Loucy (cell line): ENCODE measurements around the gene OR8H1.

Experiments
- H2AFZ ChIP-seq: fragments of 200-600 bp; sonication (generic); 2 replicates; pipeline ENCODE4 v1.6.0; 2016; ENCODE audit warnings: antibody characterized with exemption, mild to moderate bottlenecking, low read length, moderate library complexity
- H3F3A ChIP-seq: fragments of 200-600 bp; 2 replicates; pipeline ENCODE4 v1.6.0; 2016; ENCODE audit warnings: antibody characterized with exemption, low read depth, mild to moderate bottlenecking
- H3K27me3 ChIP-seq: fragments of 200-600 bp; sonication (generic); 2 replicates; pipeline ENCODE4 v1.6.1; 2014; ENCODE audit warnings: low read length, mild to moderate bottlenecking; ENCODE audit not compliant: insufficient read depth, poor library complexity, severe bottlenecking
- H3K36me3 ChIP-seq: fragments of 200-600 bp; sonication (generic); 2 replicates; pipeline ENCODE4 v1.6.1; 2016; ENCODE audit warnings: low read length; ENCODE audit not compliant: insufficient read depth
- H3K4me1 ChIP-seq: fragments of 200-600 bp; sonication (generic); 2 replicates; pipeline ENCODE4 v1.5.1; 2014; ENCODE audit warnings: low read length, mild to moderate bottlenecking; ENCODE audit not compliant: insufficient read depth, poor library complexity, severe bottlenecking
- H3K4me2 ChIP-seq: fragments of 200-600 bp; sonication (generic); 2 replicates; pipeline ENCODE4 v1.6.0; 2014; ENCODE audit warnings: antibody characterized with exemption, low read length, low read depth, mild to moderate bottlenecking; ENCODE audit not compliant: poor library complexity, severe bottlenecking
- H3K4me3 ChIP-seq: fragments of 200-600 bp; sonication (generic); 2 replicates; pipeline ENCODE4 v1.5.1; 2014; ENCODE audit warnings: low read length, mild to moderate bottlenecking, mixed read lengths; ENCODE audit not compliant: poor library complexity, severe bottlenecking
- H3K79me2 ChIP-seq: fragments of 200-600 bp; sonication (generic); 2 replicates; pipeline ENCODE4 v1.6.1; 2014; ENCODE audit warnings: low read length; ENCODE audit not compliant: insufficient read depth
- H3K9ac ChIP-seq: fragments of 200-600 bp; sonication (generic); 2 replicates; pipeline ENCODE4 v1.6.0; 2014; ENCODE audit warnings: mild to moderate bottlenecking, low read depth, low read length, moderate library complexity; ENCODE audit not compliant: poor library complexity, severe bottlenecking
- H3K9me2 ChIP-seq: fragments of 200-600 bp; sonication (generic); replicated peaks from 2 replicates; pipeline ENCODE4 v1.6.1; 2016; ENCODE audit warnings: low read depth, low read length, mixed read lengths
- H3K9me3 ChIP-seq: fragments of 200-600 bp; sonication (generic); 2 replicates; pipeline ENCODE4 v1.6.1; 2014; ENCODE audit warnings: mild to moderate bottlenecking, antibody characterized with exemption, low read length, low read depth; ENCODE audit not compliant: insufficient read depth
- H4K20me1 ChIP-seq: fragments of 200-600 bp; sonication (generic); 2 replicates; pipeline ENCODE4 v1.6.0; 2014; ENCODE audit warnings: antibody characterized with exemption, low read length, mild to moderate bottlenecking; ENCODE audit not compliant: insufficient read depth, poor library complexity, severe bottlenecking
- CTCF ChIP-seq: fragments of 200-600 bp; sonication (generic); conservative IDR thresholded peaks from 2 replicates; pipeline ENCODE4 v1.5.1; 2014; ENCODE audit warnings: mild to moderate bottlenecking, antibody characterized with exemption, low read length
- EZH2phosphoT487 ChIP-seq: fragments of 200-600 bp; IDR thresholded peaks from 2 replicates; pipeline ENCODE4 v1.6.1; 2018; ENCODE audit warnings: antibody characterized with exemption, mild to moderate bottlenecking, moderate library complexity, borderline replicate concordance

OR8H1 gene

GRCh38 chr11:56331861-56332491 is 39.9 kb upstream of the OR8H1 start:
- Histone ChIP-seq H3K36me3 (no peaks in the 10 kb centered on the region), H3K79me2 (no peaks in the 10 kb centered on the region), H3K9me3 (no peaks in the 10 kb centered on the region), H3K4me1 (no peaks in the 10 kb centered on the region), H3K9me2 (no peaks in the 10 kb centered on the region), H3F3A (no peaks in the 10 kb centered on the region), H3K4me3 (no peak overlapping the region), H2AFZ (no peak overlapping the region), H3K4me2 (no peak overlapping the region), H3K27me3 (no peaks in the 10 kb centered on the region), H3K9ac (no peak overlapping the region), H4K20me1 (no peaks in the 10 kb centered on the region)
- TF ChIP-seq CTCF (no peak), EZH2phosphoT487 (no peak)

- no peak within 1 kb of the TSS for H3K4me2 ChIP-seq
- no peaks in the 10 kb centered on the region for H3K36me3 ChIP-seq
- TF ChIP-seq EZH2phosphoT487 (no peak), CTCF (no peak)
Measured at GRCh38 chr11:56314844-56315243, 22.8 kb upstream of the OR8H1 start, which contains the start of gene OR8K3. OR8K3 (plus strand) TSS chr11:56315144; CDS start chr11:56318307, 3,163 bp downstream.

GRCh38 chr11:56307836-56308235 is 15.8 kb upstream of the OR8H1 start:
- Histone ChIP-seq H2AFZ (no peak overlapping the region), H3K4me2 (no peak overlapping the region)

More at GRCh38 chr11:56314844-56315243, 22.8 kb upstream of the OR8H1 start, which contains the start of gene OR8K3:
- no peaks in the 10 kb centered on the region for H3K9me3 ChIP-seq
- no peaks in the 10 kb centered on the region for H3K27me3 ChIP-seq
- H3K9ac ChIP-seq = no peak within 1 kb of the TSS
- H3K4me3 ChIP-seq = no peak within 1 kb of the TSS
- no peaks in the 10 kb centered on the region for H3K9me2 ChIP-seq
- no peaks in the 10 kb centered on the region for H4K20me1 ChIP-seq
- no peaks in the 10 kb centered on the region for H3K4me1 ChIP-seq
- no peak within 1 kb of the TSS for H2AFZ ChIP-seq
- no peaks in the 10 kb centered on the region for H3K79me2 ChIP-seq
- no peaks in the 10 kb centered on the region for H3F3A ChIP-seq

More at GRCh38 chr11:56307836-56308235, 15.8 kb upstream of the OR8H1 start:
- Histone ChIP-seq H3K27me3 (no peaks in the 10 kb centered on the region), H3K4me3 (no peak overlapping the region), H3F3A (no peaks in the 10 kb centered on the region), H3K36me3 (no peaks in the 10 kb centered on the region), H3K79me2 (no peaks in the 10 kb centered on the region), H4K20me1 (no peaks in the 10 kb centered on the region), H3K9me2 (no peaks in the 10 kb centered on the region), H3K9me3 (peaks cover 3% of the 10 kb centered on the region; the same call in 1 of the 2 replicates), H3K4me1 (no peaks in the 10 kb centered on the region), H3K9ac (no peak overlapping the region)
- no peak for TF ChIP-seq CTCF
